CD8-positive, alpha-beta memory T cell (primary cell): ENCODE measurements around the gene CTSV. TPM values are rescaled to one million over a fixed set of nuclear protein-coding genes. Genes with fewer than 3 reads are reported as not detected.
"Not testable (repeated sequence)": the region's sequence is repeated elsewhere in the genome, so short reads cannot be mapped to it uniquely, and the experiment has no call there.

ENCODE experiments used
- CTCF ChIA-PET: fragments of 350-600 bp; sonication (Branson Sonifier 250); formaldehyde crosslinking; loops from one replicate; lab custom pipeline; 2021; ENCODE audit warnings: antibody characterized with exemption; lab: Charles Lee
- POLR2A ChIA-PET: fragments of 350-600 bp; sonication (Branson Sonifier 250); formaldehyde crosslinking; loops from one replicate; lab custom pipeline; 2021; ENCODE audit warnings: antibody characterized with exemption; lab: Charles Lee
- DNase-seq, 5 donors: peaks; one replicate each; pipeline versions ENCODE4 v3.0.0 to v3.0.0-alpha.2; 2020 to 2022; ENCODE audit warnings: mixed read lengths in 1 of 5
- H3K27ac ChIP-seq: one replicate; pipeline ENCODE4 v1.7.0; 2013; ENCODE audit warnings: low read depth, mild to moderate bottlenecking, low read length, moderate library complexity
- H3K27me3 ChIP-seq: 2 replicates; pipeline ENCODE4 v1.7.0; 2013; ENCODE audit warnings: low read length, mild to moderate bottlenecking; ENCODE audit not compliant: insufficient read depth, poor library complexity, severe bottlenecking
- H3K36me3 ChIP-seq: 2 replicates; pipeline ENCODE4 v1.7.0; 2013; ENCODE audit warnings: mild to moderate bottlenecking, low read length, moderate library complexity; ENCODE audit not compliant: insufficient read depth
- H3K4me1 ChIP-seq: 2 replicates; pipeline ENCODE4 v1.7.0; 2013; ENCODE audit warnings: mild to moderate bottlenecking, low read length, moderate library complexity; ENCODE audit not compliant: insufficient read depth
- H3K4me3 ChIP-seq: 2 replicates; pipeline ENCODE4 v1.7.0; 2013; ENCODE audit warnings: mild to moderate bottlenecking, low read length
- H3K9me3 ChIP-seq: 2 replicates; pipeline ENCODE4 v1.7.0; 2013; ENCODE audit warnings: mild to moderate bottlenecking, low read length
- H3K27ac Mint-ChIP-seq, 8 donors: one replicate each; pipeline ENCODE4 v1.8.0; 2020 to 2021; ENCODE audit warnings: mixed read lengths in 8 of 8, mild to moderate bottlenecking in 6 of 8, inconsistent platforms in 3 of 8, moderate library complexity in 3 of 8
- H3K27me3 Mint-ChIP-seq, 2 donors: one replicate each; pipeline ENCODE4 v1.8.0; 2020 to 2021; ENCODE audit warnings: mixed read lengths in 2 of 2, mild to moderate bottlenecking in 1 of 2, moderate library complexity in 1 of 2
- H3K36me3 Mint-ChIP-seq, 3 donors: one replicate each; pipeline ENCODE4 v1.8.0; 2020 to 2021; ENCODE audit warnings: mixed read lengths in 3 of 3, inconsistent platforms in 1 of 3, mild to moderate bottlenecking in 1 of 3
- H3K4me1 Mint-ChIP-seq, 3 donors: one replicate each; pipeline ENCODE4 v1.8.0; 2020 to 2021; ENCODE audit warnings: mixed read lengths in 3 of 3, inconsistent platforms in 1 of 3, mild to moderate bottlenecking in 1 of 3
- H3K4me3 Mint-ChIP-seq, 7 donors: one replicate each; pipeline ENCODE4 v1.8.0; 2020 to 2021; ENCODE audit warnings: mixed read lengths in 7 of 7, mild to moderate bottlenecking in 6 of 7, moderate library complexity in 4 of 7, inconsistent platforms in 2 of 7
- H3K9me3 Mint-ChIP-seq, 5 donors: one replicate each; pipeline ENCODE4 v1.8.0; 2020 to 2022; ENCODE audit warnings: mixed read lengths in 5 of 5, mild to moderate bottlenecking in 3 of 5, moderate library complexity in 2 of 5, inconsistent platforms in 1 of 5
- polyA plus RNA-seq: library from polyadenylated mRNA; unstranded; fragments of 300-500 nt; fragmentation: Illumina TruSeq; gene quantifications from one replicate; pipeline ENCODE4 v1.2.3, GENCODE V29; 2021
- total RNA-seq, 2 experiments: library from RNA; stranded (reverse); gene quantifications; one replicate each; pipeline ENCODE4 v1.2.3, GENCODE V29; 2021

Gene CTSV
- total RNA-seq (under 1 TPM; 0.28 to 0.53 TPM), polyA plus RNA-seq (not detected)

DNA sequence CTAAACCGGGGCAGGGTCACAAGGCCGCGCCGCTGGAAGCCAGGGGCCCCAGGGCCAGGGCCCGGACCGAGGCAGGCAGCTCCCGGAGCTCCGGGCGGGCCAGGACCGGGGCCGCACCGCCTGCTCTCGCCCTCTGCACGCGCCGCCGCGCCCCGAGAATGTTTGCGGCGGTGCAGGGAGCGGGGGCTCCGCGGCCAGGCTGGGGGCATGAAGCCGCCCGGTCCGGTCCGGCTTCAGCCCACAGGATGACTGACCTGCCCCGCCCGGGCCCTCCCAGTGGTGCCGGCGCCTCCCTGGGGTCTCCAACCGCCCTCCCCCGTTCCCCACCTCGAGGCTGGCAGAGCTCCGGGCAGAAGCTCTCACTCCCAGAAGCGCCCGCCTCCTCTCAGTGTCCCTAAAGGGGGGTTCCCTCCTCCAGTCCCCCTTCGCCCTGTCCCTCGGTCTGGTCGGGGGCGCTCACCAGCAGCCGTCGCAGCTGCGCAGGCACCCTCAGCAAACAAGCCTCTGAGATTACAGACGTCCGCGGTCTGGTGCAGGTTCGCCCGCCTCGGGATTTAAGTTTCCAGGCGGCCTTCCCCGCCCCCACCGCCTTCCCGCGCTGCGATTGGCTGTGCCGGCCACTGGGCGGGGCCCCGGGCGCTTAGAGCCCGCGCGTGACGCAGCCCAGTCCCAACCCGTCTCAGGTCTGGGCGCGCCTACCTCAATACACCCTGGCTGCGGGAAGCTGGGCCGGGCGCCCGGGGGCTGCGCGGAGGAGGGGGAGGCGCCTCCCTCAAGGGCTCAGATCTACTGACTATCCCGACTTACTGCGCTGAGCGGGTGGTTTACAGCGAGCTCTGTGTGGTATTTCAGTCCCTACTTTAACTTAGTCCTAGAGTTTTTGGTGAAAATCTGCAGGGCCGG is at the start of gene CTSV:
Gene CTSV (minus strand): TSS at position 532 of the 903 bp plus-strand sequence. CDS start 1,099 bp downstream, outside the sequence.
- H3K9me3 Mint-ChIP-seq: peaks cover 0 to 4% (median 0%) of the 10 kb centered on the region in 5 donors
- H3K27ac ChIP-seq: no peak within 1 kb of the TSS
- peaks cover 3 to 9% (median 4%) of the 10 kb centered on the region in 3 donors for H3K4me1 Mint-ChIP-seq
- H3K36me3 ChIP-seq: no peaks in the 10 kb centered on the region
- peaks cover 42 to 69% of the 10 kb centered on the region in 2 donors for H3K27me3 Mint-ChIP-seq
- no peak within 1 kb of the TSS for H3K27ac Mint-ChIP-seq
- DNase-seq: peak; percentile 36 to 68 (median 51)
- H3K27me3 ChIP-seq: peaks cover 15% of the 10 kb centered on the region
- peaks cover 4% of the 10 kb centered on the region for H3K4me1 ChIP-seq
- peak within 1 kb of the TSS in 6 of 7 donors; percentile 52 to 86 (median 68) for H3K4me3 Mint-ChIP-seq
- ChIA-PET POLR2A (no interaction called here), CTCF (no interaction called here)
- no peaks in the 10 kb centered on the region for H3K36me3 Mint-ChIP-seq
- peak within 1 kb of the TSS; percentile 41 for H3K4me3 ChIP-seq
- no peaks in the 10 kb centered on the region for H3K9me3 ChIP-seq

DNA sequence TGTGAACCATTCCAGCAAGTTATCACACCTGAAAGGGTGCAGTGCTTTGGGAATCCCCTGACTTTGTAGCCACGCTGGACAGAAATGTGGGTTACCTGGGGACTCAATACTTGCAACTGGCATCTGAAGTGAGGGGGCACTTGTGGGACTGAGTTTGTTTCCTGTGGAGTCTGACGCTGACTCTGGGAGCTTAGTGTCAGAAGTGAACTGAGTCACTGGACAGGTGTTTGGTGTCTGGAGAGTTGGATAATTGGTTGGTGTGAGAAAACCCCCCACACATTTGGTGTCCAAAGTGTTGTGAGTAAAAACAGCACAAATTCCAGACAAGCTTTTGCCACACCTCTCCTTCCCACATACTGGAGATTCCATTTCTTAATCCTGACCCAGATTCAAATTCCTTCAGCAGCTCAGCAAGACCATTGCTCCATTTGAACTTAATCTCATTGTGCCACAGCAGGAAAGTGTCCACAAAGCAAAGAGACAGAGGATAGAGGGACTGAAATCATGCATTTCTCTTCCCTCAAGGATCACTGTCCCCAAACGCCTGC is 48.8 kb upstream of the CTSV start:
- H3K4me3 ChIP-seq, H3K36me3 ChIP-seq, POLR2A ChIA-PET, H3K27me3 ChIP-seq, H3K4me3 Mint-ChIP-seq, H3K9me3 Mint-ChIP-seq, H3K9me3 ChIP-seq, H3K27ac ChIP-seq, H3K27ac Mint-ChIP-seq, H3K4me1 Mint-ChIP-seq, CTCF ChIA-PET, DNase-seq, H3K4me1 ChIP-seq, H3K36me3 Mint-ChIP-seq: not testable (repeated sequence)
- H3K27me3 Mint-ChIP-seq: peaks cover 10 to 46% of the 10 kb centered on the region in 2 donors

GRCh38 chr9:97084562-97084991 is 45.6 kb upstream of the CTSV start:
- H3K9me3 Mint-ChIP-seq, H3K27ac ChIP-seq, H3K27me3 ChIP-seq, POLR2A ChIA-PET, CTCF ChIA-PET, H3K27ac Mint-ChIP-seq, H3K36me3 ChIP-seq, H3K4me1 ChIP-seq, H3K36me3 Mint-ChIP-seq, H3K9me3 ChIP-seq, DNase-seq, H3K4me3 ChIP-seq, H3K4me3 Mint-ChIP-seq, H3K4me1 Mint-ChIP-seq: not testable (repeated sequence)
- H3K27me3 Mint-ChIP-seq: peaks cover 18 to 40% of the 10 kb centered on the region in 2 donors

- H3K27me3 Mint-ChIP-seq: peaks cover 50 to 53% of the 10 kb centered on the region in 2 donors
- no peaks in the 10 kb centered on the region for H3K4me1 Mint-ChIP-seq
- peaks cover 0 to 6% (median 1%) of the 10 kb centered on the region in 5 donors for H3K9me3 Mint-ChIP-seq
These were observed 39.4 kb upstream of the CTSV start for GRCh38 chr9:97078362-97078761.

DNA sequence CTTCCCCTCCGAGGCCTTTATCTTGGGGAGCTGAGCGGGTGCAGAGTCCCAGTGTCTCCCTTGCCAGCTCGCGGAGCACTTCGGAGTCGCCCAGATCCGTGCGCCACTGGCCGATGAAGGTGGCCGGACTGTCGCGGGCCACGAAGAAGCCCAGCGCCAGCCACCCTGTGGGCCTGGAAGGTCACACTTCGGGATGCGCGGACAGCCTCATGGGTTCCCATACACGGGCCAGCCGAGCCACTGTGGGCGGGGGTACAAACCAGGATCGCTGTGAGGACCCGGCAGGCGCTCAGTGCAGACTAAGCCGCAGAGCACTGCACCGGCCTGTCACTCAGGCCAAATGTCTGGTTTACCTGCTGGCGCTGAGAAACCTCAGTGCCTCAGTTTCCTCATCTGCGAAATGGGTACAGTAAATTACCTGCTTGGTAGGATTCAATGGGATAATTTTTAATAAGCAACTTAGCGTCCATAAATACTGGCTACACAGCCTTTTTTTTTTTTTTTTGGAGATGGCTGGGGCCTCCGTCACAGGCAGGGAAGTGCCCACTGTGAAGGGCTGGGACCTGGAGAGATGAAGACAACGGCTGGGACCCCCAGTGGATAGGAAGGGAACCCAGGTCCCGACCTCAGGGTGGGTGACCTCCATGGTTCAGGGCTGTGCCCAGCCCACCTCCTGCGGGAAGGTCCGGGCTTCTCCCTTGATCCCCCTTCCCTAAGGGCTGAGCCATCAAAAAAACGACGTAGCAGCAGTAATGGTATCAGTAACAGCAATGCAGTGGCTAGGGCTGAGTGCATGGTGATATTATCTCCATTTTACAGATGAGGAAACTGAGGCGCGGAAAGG is 38.7 kb upstream of the CTSV start:
- Histone ChIP-seq H3K9me3 (no peaks in the 10 kb centered on the region), H3K36me3 (no peaks in the 10 kb centered on the region), H3K4me3 (no peak overlapping the region), H3K4me1 (no peaks in the 10 kb centered on the region), H3K27me3 (no peaks in the 10 kb centered on the region), H3K27ac (no peak overlapping the region)
- Mint-ChIP-seq H3K36me3 (no peaks in the 10 kb centered on the region), H3K4me1 (no peaks in the 10 kb centered on the region), H3K4me3 (no peak overlapping the region), H3K9me3 (peaks cover 0 to 6% (median 0%) of the 10 kb centered on the region in 5 donors), H3K27me3 (peaks cover 54 to 58% of the 10 kb centered on the region in 2 donors), H3K27ac (no peak overlapping the region)
- CTCF ChIA-PET: no interaction called here
- no peak for DNase-seq
- POLR2A ChIA-PET: no interaction called here

More at GRCh38 chr9:97078362-97078761, 39.4 kb upstream of the CTSV start:
- CTCF ChIA-PET: no interaction called here
- H3K4me3 Mint-ChIP-seq: no peak overlapping the region
- POLR2A ChIA-PET: no interaction called here
- no peak for DNase-seq
- H3K36me3 Mint-ChIP-seq: no peaks in the 10 kb centered on the region
- Histone ChIP-seq H3K27me3 (no peaks in the 10 kb centered on the region), H3K36me3 (no peaks in the 10 kb centered on the region), H3K27ac (no peak overlapping the region), H3K9me3 (no peaks in the 10 kb centered on the region), H3K4me3 (no peak overlapping the region), H3K4me1 (no peaks in the 10 kb centered on the region)
- no peak overlapping the region for H3K27ac Mint-ChIP-seq

DNA sequence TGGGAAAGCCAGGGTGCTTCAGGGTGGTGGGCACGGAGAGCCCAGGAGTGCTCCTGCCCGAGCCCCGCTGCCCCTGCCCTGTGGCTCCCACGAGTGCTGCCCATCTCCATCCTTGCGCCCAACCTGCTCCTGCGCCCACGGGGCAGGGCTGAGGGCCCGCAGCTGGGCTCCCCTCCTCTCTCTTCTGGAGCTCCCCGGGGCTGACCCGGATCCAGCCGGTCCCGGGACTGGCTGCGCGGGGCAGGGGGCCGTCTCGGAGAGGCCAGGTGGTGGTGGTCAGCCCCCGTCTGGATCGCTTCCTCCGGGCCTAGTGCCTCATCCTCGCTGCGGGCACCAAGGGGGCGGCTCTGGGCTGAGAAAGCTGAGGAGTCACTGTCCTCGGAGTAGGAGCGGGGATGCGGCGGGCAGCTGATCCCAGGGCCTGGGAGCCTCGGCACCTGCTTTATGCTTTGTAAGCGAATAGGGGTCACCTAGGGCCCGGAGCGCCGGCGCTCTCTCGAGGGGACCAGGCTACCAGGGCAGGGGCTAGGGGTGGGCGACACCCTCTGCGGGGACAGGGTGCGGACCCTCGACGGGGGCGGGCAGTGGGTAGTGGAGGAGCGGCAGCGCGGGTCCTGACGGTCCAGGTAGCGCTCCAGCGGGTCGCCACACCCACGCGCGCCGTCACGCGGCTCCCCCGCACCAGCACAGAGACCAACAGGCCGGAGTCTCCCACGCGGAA is 37.9 kb upstream of the CTSV start:
- H3K4me1 ChIP-seq, H3K4me3 ChIP-seq, H3K36me3 ChIP-seq, H3K27ac ChIP-seq, POLR2A ChIA-PET, H3K36me3 Mint-ChIP-seq, H3K9me3 Mint-ChIP-seq, CTCF ChIA-PET, H3K4me3 Mint-ChIP-seq, H3K27me3 ChIP-seq, DNase-seq, H3K9me3 ChIP-seq, H3K27ac Mint-ChIP-seq, H3K4me1 Mint-ChIP-seq: not testable (repeated sequence)
- peaks cover 55 to 58% of the 10 kb centered on the region in 2 donors for H3K27me3 Mint-ChIP-seq

DNA sequence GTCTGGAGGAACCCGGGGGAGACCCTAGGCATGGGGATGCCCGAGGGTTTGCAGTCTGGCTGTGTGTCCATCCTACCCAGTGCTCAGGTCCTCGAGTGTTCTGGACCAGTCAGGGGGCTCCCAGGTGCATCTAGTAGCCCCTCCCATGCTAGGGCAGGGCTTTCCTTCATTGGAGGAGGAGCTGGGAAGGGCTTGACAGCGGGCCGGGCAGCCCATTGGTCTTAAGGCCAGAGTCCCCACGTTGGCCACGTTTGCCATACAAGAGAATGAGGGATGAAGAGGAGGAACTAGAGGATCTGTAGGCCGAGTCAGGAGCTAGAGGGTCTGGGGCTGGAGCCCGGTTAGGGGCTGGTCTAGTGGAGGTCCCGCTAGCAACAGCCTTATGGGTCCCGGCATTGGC is 37.3 kb upstream of the CTSV start:
- Mint-ChIP-seq H3K27me3 (peaks cover 58 to 60% of the 10 kb centered on the region in 2 donors), H3K36me3 (no peaks in the 10 kb centered on the region), H3K27ac (no peak overlapping the region), H3K4me1 (no peaks in the 10 kb centered on the region), H3K9me3 (peaks cover 0 to 3% (median 0%) of the 10 kb centered on the region in 5 donors), H3K4me3 (no peak overlapping the region)
- Histone ChIP-seq H3K9me3 (no peaks in the 10 kb centered on the region), H3K4me3 (no peak overlapping the region), H3K27ac (no peak overlapping the region), H3K36me3 (no peaks in the 10 kb centered on the region), H3K27me3 (no peaks in the 10 kb centered on the region), H3K4me1 (no peaks in the 10 kb centered on the region)
- ChIA-PET POLR2A (no interaction called here), CTCF (no interaction called here)
- no peak for DNase-seq
